T-helper 1 cell treated with Interleukin-12 subunit alpha and Interleukin-12 subunit beta and Interleukin-4 antibody, amounts not matched to agents 30 μg/mL and 1 μg/mL, for 36 hours (primary cell): Measurements from ENCODE around the gene PGAP1.
A peak's percentile ranks its signal among the peaks of the same experiment; 100 is the strongest.

ENCODE experiments used
- H3K27ac Mint-ChIP-seq: one replicate; pipeline ENCODE4 v1.8.0; 2021; ENCODE audit warnings: mild to moderate bottlenecking, mixed read lengths
- H3K27me3 Mint-ChIP-seq: one replicate; pipeline ENCODE4 v1.8.0; 2021; ENCODE audit warnings: low read depth, mixed read lengths
- H3K36me3 Mint-ChIP-seq: one replicate; pipeline ENCODE4 v1.8.0; 2021; ENCODE audit warnings: low read depth, mixed read lengths
- H3K4me1 Mint-ChIP-seq: one replicate; pipeline ENCODE4 v1.8.0; 2021; ENCODE audit warnings: low read depth, mixed read lengths
- H3K4me3 Mint-ChIP-seq: one replicate; pipeline ENCODE4 v1.8.0; 2021; ENCODE audit warnings: mild to moderate bottlenecking, moderate library complexity, mixed read lengths
- H3K9me3 Mint-ChIP-seq: one replicate; pipeline ENCODE4 v1.8.0; 2021; ENCODE audit warnings: mixed read lengths

The PGAP1 gene, protein sequence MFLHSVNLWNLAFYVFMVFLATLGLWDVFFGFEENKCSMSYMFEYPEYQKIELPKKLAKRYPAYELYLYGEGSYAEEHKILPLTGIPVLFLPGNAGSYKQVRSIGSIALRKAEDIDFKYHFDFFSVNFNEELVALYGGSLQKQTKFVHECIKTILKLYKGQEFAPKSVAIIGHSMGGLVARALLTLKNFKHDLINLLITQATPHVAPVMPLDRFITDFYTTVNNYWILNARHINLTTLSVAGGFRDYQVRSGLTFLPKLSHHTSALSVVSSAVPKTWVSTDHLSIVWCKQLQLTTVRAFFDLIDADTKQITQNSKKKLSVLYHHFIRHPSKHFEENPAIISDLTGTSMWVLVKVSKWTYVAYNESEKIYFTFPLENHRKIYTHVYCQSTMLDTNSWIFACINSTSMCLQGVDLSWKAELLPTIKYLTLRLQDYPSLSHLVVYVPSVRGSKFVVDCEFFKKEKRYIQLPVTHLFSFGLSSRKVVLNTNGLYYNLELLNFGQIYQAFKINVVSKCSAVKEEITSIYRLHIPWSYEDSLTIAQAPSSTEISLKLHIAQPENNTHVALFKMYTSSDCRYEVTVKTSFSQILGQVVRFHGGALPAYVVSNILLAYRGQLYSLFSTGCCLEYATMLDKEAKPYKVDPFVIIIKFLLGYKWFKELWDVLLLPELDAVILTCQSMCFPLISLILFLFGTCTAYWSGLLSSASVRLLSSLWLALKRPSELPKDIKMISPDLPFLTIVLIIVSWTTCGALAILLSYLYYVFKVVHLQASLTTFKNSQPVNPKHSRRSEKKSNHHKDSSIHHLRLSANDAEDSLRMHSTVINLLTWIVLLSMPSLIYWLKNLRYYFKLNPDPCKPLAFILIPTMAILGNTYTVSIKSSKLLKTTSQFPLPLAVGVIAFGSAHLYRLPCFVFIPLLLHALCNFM

DNA sequence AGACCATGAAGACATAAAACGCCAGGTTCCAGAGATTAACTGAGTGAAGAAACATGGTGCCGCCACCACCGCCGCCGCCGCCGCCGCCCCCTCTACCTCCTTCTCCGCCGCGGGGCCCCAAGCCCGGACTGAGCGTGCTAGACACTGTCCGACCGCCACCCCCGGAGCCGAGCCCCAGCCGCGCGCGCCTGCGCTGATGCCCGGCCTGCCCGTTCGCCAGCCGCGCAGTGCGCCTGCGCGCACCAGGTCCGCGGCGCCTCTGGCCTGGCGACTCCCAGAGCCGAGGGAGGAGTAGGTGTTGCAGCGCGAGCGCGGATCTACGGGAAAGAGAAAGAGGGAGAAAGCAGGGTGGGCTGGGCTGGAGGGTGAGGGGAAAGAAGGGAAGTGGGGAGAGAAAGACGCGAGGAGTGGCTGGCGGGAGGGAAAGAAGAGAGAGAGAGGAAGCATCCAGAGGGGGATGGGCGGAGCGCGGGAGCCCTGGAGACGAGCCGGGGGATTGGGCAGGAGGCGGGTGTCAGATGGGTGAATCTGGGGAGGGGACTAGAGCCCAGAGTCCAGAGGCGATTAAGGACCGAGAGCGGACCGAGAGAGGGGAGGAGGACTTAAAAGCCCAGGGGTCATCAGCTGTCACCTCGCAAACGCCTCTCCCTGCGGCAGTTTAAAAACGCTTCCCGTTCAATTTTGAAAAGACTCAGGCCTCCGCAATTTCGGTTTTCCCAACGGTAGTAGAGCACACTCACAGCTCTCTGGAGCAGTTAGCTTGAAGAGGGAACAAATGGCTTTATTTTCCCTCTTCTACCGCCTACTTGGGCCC lies at the start of gene PGAP1:
Gene PGAP1, minus strand, starts transcription at position 146 of the 814 bp plus-strand sequence. Its CDS starts 91 bp downstream, at position 55.
- Mint-ChIP-seq H3K27ac (peak within 1 kb of the TSS; percentile 96), H3K27me3 (no peaks in the 10 kb centered on the region), H3K36me3 (peaks cover 7% of the 10 kb centered on the region)

DNA sequence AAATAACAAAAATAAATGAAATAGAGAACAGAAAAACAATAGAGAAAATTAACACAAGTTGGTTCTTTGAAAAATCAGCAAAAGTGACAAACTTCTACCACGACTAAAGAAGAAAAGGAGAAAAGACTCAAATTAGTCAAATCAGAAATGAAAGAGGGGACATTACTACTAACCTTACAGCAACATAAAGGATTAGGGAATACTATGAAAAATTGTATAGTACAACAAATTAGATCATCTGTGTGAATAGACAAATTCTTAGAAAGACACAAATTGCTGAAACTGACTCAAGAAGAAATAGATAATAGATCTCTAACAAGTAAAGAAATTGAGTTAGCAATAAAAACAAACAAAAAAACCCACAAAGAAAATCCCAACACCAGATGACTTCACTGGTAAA lies 48.5 kb upstream of the PGAP1 start:
- Mint-ChIP-seq H3K9me3 (peaks cover 11% of the 10 kb centered on the region), H3K27ac (no peak overlapping the region), H3K36me3 (peaks cover 7% of the 10 kb centered on the region), H3K4me1 (peaks cover 22% of the 10 kb centered on the region), H3K4me3 (no peak overlapping the region), H3K27me3 (no peaks in the 10 kb centered on the region)

More for the DNA sequence above, at the start of gene PGAP1:
- Mint-ChIP-seq H3K9me3 (no peaks in the 10 kb centered on the region), H3K4me1 (peaks cover 31% of the 10 kb centered on the region), H3K4me3 (peak within 1 kb of the TSS; percentile 98)

GRCh38 chr2:196971574-196972279 lies 45.2 kb upstream of the PGAP1 start:
- H3K36me3 Mint-ChIP-seq, result peaks cover 17% of the 10 kb centered on the region
- H3K4me3 Mint-ChIP-seq, result no peak overlapping the region
- H3K27me3 Mint-ChIP-seq, result no peaks in the 10 kb centered on the region
- H3K9me3 Mint-ChIP-seq, result peaks cover 7% of the 10 kb centered on the region
- no peak overlapping the region for H3K27ac Mint-ChIP-seq
- peaks cover 26% of the 10 kb centered on the region for H3K4me1 Mint-ChIP-seq

GRCh38 chr2:196970099-196970498 lies 43.6 kb upstream of the PGAP1 start:
- H3K27ac Mint-ChIP-seq, result peak overlapping the region; percentile 69
- peaks cover 12% of the 10 kb centered on the region for H3K36me3 Mint-ChIP-seq
- H3K4me3 Mint-ChIP-seq, result no peak overlapping the region
- H3K4me1 Mint-ChIP-seq, result peaks cover 24% of the 10 kb centered on the region
- peaks cover 4% of the 10 kb centered on the region for H3K9me3 Mint-ChIP-seq
- H3K27me3 Mint-ChIP-seq, result no peaks in the 10 kb centered on the region

DNA sequence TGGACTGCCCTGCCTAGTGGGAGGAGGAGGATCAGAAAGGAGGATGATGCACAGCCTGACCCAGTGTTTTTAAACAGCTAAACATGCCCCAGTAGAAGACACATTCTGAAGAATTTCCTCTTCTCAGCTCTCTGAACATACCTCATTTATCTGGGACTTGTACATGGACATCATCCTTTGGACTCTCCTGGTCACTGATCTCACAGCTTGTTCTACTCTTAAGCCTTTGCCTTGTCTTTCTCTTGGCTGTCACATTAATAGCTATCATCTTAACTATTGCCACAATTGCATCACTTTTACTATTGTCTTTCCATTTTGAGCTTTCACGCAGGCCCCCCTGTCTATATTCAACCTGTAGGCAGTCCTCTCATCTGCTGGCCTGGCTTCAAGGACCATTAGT lies 42.0 kb upstream of the PGAP1 start:
- Mint-ChIP-seq H3K36me3 (peaks cover 14% of the 10 kb centered on the region), H3K27me3 (no peaks in the 10 kb centered on the region), H3K4me3 (no peak overlapping the region), H3K9me3 (peaks cover 4% of the 10 kb centered on the region), H3K4me1 (peaks cover 24% of the 10 kb centered on the region), H3K27ac (no peak overlapping the region)

- H3K9me3 Mint-ChIP-seq, result peaks cover 4% of the 10 kb centered on the region
- no peaks in the 10 kb centered on the region for H3K27me3 Mint-ChIP-seq
- no peak overlapping the region for H3K4me3 Mint-ChIP-seq
- H3K27ac Mint-ChIP-seq, result no peak overlapping the region
- H3K4me1 Mint-ChIP-seq, result peaks cover 29% of the 10 kb centered on the region
- H3K36me3 Mint-ChIP-seq, result peaks cover 18% of the 10 kb centered on the region
Measured at GRCh38 chr2:196967775-196968174, 41.3 kb upstream of the PGAP1 start.

DNA sequence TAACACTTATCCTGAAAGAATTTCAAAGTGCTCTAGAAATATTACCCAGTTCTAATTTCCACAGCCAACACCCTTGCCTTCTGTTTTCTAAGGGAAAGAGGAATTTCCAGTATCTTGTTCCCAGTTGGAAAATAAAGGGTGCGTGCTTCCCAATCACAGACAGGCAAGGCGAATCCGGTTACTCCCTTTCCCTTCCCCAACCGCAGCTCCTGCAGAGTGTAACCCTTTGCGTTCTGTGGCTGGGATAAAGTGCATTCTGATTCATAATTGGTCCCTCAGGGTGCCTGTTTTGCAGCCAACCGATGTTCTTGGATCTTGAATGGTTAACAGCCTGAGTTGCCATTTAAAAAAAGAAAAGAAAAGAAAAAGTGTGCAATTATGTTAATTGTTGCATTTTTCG lies 40.6 kb upstream of the PGAP1 start:
- peaks cover 4% of the 10 kb centered on the region for H3K9me3 Mint-ChIP-seq
- peaks cover 34% of the 10 kb centered on the region for H3K4me1 Mint-ChIP-seq
- peaks cover 18% of the 10 kb centered on the region for H3K36me3 Mint-ChIP-seq
- no peaks in the 10 kb centered on the region for H3K27me3 Mint-ChIP-seq
- no peak overlapping the region for H3K27ac Mint-ChIP-seq
- H3K4me3 Mint-ChIP-seq, result no peak overlapping the region

DNA sequence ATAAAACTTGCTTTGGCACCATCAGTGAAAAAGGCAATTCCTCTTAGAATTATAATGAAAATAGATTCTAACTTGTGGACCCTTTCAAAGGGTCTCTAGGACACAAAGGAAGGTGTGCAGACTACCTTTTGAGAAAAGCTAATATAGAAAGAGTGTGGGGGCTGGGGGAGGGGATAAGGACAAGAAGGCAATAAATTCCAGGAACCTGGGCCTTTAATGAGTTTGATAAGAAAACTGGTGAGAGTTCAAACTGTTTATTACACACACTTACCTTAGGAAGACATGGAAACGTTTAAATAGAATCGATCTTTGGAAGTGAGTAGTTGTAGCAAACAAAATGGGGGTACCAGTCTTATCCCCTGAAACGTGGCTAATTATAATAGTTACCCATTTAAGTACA lies 39.6 kb upstream of the PGAP1 start:
- no peak overlapping the region for H3K4me3 Mint-ChIP-seq
- H3K9me3 Mint-ChIP-seq, result peaks cover 4% of the 10 kb centered on the region
- H3K27me3 Mint-ChIP-seq, result no peaks in the 10 kb centered on the region
- H3K27ac Mint-ChIP-seq, result no peak overlapping the region
- peaks cover 39% of the 10 kb centered on the region for H3K4me1 Mint-ChIP-seq
- peaks cover 18% of the 10 kb centered on the region for H3K36me3 Mint-ChIP-seq

- Mint-ChIP-seq H3K27ac (no peak overlapping the region), H3K4me1 (peaks cover 36% of the 10 kb centered on the region), H3K27me3 (no peaks in the 10 kb centered on the region), H3K36me3 (peaks cover 18% of the 10 kb centered on the region), H3K4me3 (no peak overlapping the region), H3K9me3 (peaks cover 4% of the 10 kb centered on the region)
Measured at GRCh38 chr2:196965651-196966050, 39.1 kb upstream of the PGAP1 start.

GRCh38 chr2:196963961-196964360 lies 37.5 kb upstream of the PGAP1 start:
- no peak overlapping the region for H3K4me3 Mint-ChIP-seq
- H3K9me3 Mint-ChIP-seq, result peaks cover 11% of the 10 kb centered on the region
- no peaks in the 10 kb centered on the region for H3K27me3 Mint-ChIP-seq
- H3K4me1 Mint-ChIP-seq, result peaks cover 29% of the 10 kb centered on the region
- H3K27ac Mint-ChIP-seq, result no peak overlapping the region
- H3K36me3 Mint-ChIP-seq, result peaks cover 22% of the 10 kb centered on the region

GRCh38 chr2:196963043-196963442 lies 36.5 kb upstream of the PGAP1 start:
- peaks cover 26% of the 10 kb centered on the region for H3K4me1 Mint-ChIP-seq
- peak overlapping the region; percentile 26 for H3K4me3 Mint-ChIP-seq
- no peaks in the 10 kb centered on the region for H3K27me3 Mint-ChIP-seq
- H3K27ac Mint-ChIP-seq, result peak overlapping the region; percentile 69
- peaks cover 24% of the 10 kb centered on the region for H3K36me3 Mint-ChIP-seq
- H3K9me3 Mint-ChIP-seq, result peaks cover 16% of the 10 kb centered on the region

DNA sequence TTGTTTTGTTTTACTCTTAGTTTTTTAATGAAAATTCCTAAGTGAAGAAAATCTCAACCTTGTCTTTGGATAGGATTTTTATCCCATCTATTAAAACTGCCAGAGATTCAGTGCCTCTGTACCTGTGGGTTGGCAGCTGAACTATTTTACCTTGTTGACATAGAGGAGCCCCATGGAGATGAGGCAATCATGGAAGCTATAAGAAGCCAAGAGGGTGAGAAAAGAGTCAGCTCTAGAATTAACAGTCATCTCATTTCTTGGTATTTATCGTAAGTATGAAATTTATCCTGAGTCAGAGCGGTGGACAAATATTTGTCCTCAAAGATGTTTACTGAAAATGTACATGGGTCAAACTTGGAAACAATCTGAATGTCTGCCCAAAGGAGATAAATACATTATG lies 35.8 kb upstream of the PGAP1 start:
- Mint-ChIP-seq H3K27me3 (no peaks in the 10 kb centered on the region), H3K36me3 (peaks cover 19% of the 10 kb centered on the region), H3K27ac (peak overlapping the region; percentile 42), H3K9me3 (peaks cover 12% of the 10 kb centered on the region), H3K4me1 (peaks cover 26% of the 10 kb centered on the region), H3K4me3 (no peak overlapping the region)

GRCh38 chr2:196961889-196962288 lies 35.4 kb upstream of the PGAP1 start:
- no peaks in the 10 kb centered on the region for H3K27me3 Mint-ChIP-seq
- peaks cover 12% of the 10 kb centered on the region for H3K9me3 Mint-ChIP-seq
- peak overlapping the region; percentile 18 for H3K27ac Mint-ChIP-seq
- peak overlapping the region; percentile 18 for H3K4me3 Mint-ChIP-seq
- H3K4me1 Mint-ChIP-seq, result peaks cover 26% of the 10 kb centered on the region
- peaks cover 16% of the 10 kb centered on the region for H3K36me3 Mint-ChIP-seq
